Activated CD4-positive, alpha-beta T cell treated with anti-CD3 and anti-CD28 coated beads, Interleukin-2, amount 50 U/mL, for 24 hours (primary cell): ENCODE results near the gene RASGRF1.

Experiments used
- DNase-seq, 2 donors: peaks; one replicate each; pipeline ENCODE4 v3.0.0-alpha.2; 2020; ENCODE audit warnings: low read depth in 1 of 2, low spot score in 1 of 2

The RASGRF1 gene

GRCh38 chr15:78968114-78968513 is 122.5 kb downstream of the RASGRF1 start:
- DNase-seq: no peak

DNA sequence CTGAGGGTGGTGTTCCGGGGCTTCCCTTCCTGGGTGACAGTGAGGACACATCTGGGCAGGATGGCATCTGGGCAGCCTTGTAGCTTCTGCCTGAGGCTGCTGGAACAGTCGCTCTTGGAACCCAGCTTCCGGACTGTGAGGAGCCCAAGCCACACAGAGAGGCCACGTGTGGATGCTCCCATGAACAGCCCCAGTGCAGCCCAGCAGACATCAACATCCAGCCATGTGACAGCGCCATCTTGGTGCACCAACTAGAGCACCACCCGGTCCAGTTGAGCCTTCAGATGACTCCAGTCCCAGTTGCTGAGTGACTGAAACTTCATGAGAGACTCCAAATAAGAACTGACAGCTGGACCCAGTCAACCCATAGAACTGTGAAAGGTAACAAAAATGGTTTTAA is 130.3 kb downstream of the RASGRF1 start:
- DNase-seq: no peak

DNA sequence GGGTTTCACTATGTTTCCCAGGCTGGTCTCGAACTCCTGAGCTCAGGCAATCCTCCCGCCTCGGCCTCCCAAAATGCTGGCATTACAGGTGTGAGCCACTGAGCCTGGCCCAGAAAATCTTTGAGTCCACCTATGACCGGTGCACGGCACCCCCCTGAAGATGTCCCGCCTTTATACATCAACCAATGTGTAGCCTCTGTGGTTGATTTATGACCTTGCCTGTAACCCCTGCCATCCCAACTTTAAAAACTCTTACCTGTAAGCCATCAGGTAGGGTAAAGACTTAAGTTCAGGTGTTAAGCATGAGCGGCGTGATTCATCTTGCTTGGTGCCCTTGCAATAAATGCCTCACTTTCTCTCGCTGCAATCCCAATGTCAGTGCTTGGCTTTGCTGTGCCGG is 131.2 kb downstream of the RASGRF1 start:
- DNase-seq: no peak

DNA sequence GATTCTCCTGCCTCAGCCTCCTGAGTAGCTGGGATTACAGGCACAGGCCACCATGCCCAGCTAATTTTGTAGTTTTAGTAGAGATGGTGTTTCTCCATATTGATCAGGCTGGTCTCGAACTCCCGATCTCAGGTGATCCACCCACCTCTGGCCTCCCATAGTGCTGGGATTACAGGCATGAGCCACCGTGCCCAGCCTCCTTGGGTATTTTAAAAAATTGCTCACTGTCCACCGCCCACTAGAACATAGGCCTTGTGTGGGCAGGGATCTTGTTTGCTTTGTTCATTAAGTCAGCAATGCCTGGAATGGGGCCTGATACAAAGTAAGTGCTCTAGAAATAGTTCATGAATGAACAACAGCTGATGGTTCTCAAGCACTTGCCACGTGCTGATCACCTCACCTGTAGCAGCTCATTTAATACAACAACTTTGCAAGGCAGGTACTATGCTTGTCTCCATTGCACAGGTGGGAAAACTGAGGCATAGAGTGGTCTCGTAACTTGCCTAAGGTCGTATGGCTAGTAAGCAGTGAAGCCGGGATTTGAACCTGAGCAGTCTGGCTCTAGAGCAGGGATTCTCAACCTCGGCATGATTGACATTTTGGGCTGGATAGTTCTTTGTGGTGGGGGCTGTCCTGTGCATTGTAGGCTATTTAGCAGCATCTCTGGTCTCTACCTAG is 133.0 kb downstream of the RASGRF1 start:
- DNase-seq: no peak

- DNase-seq: no peak
Observed at GRCh38 chr15:78956937-78957336, 133.6 kb downstream of the RASGRF1 start.

DNA sequence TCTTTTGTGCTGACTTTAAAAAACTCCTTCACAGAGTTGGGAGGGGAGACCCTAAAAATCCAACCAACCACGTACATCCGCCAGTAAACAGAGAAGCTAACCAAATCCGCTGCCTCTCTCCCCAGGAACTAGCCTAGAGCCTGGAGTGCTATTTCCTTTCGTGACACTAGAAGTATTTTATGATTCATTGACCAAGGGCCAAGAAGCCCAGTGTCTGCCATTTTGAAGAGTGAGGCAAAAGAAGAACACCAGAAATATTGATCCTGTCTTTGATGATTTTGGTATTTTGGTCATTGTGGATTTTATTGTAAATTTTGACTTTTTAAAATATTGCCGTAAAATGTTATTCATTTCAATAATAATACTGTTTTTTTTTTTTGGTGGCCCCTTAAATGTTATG is 135.2 kb downstream of the RASGRF1 start:
- DNase-seq: no peak

GRCh38 chr15:78951841-78952238 is 138.7 kb downstream of the RASGRF1 start:
- DNase-seq: no peak

DNA sequence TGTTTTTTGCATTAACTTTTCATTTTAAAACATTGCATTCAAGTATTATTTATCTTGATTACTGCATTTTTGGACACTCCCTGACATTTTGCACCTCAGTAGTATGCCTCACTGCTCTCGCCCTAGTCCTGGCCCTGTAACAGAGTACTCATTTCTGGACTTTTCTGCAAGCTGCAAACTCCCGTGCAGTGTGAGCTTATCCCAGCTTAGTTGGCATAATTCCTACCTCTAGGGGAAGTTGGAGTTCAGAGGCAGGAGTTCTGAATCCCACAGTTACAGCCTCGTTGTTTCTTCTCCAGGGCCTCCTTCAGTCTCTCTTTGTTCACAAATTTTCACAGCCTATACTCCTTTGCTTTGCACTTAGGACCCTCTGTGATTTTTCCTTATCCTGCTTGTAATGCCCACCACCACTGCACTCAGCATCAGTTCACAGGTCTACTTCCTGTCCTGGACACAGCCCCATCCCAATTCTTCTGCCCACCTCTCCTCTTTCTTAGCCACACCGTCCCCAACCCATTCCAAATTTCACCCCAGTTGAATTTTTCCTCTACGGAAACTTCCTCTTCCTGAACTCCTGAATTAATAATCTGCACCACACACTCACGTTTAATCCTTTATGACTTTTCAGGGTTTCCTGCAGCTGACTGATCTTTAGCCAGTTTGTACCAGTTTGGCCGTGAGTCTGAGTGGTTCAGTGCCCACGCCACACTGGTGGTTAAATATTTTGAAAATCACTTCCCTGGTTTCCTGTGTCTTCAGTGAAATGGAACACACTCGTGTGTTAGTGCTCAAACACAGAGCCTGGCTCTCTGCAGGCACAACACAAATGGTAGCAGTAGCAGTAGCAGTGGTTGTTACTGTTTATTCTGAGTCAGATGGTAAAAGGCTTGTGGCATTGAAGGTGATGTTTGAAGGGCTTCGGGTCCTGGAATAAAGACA is 139.4 kb downstream of the RASGRF1 start:
- no peak for DNase-seq

GRCh38 chr15:78950343-78950742 is 140.2 kb downstream of the RASGRF1 start:
- DNase-seq: no peak

DNA sequence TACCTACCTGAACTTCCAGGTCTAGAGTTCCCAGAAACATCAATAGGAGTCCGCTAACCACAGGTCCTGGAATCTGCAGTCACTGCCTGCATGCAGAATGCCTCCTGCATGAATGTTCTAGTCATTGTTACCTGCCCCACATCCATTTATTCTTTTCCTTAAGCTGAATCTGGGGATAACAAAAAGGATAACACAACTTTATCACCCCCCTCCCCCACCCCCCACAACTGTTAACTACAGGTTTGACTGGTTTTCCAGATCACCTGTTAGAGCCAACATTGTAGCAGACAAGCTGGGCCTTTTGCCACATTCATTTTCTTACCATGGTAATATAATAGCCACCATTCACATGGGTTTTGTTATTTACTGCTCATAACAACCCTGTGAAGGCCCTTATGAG is 141.1 kb downstream of the RASGRF1 start:
- no peak for DNase-seq

- no peak for DNase-seq
Observed at GRCh38 chr15:78947506-78947905, 143.1 kb downstream of the RASGRF1 start.

- no peak for DNase-seq
Observed at GRCh38 chr15:78946493-78946892, 144.1 kb downstream of the RASGRF1 start.

GRCh38 chr15:78944669-78945407 is 145.7 kb downstream of the RASGRF1 start, which contains the start of gene CTSH:
CTSH (minus strand) TSS chr15:78945046; CDS start chr15:78944981, 65 bp downstream.
- peak; percentile 43 to 51 for DNase-seq

DNA sequence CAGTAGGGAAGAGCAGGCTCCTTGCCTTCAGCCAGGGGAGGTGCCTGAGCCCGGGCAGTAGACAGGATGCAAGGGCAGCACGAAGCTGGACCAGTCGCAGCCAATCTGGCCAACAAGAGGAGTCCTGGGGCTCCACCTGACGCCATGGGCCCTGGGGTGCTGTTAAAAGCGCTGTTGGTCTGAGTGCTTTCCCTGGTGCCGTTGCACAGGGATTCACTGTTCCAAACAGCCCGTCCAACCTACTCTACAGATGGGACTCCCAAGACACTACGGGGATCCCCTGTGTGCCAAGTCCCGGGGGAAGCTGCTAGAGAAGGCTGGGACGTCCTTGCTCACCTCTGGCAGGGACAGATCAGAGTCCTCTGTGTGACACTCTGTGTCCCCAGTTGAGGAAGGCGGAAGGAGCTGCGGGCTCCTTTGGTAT is 146.4 kb downstream of the RASGRF1 start:
- DNase-seq: no peak

DNA sequence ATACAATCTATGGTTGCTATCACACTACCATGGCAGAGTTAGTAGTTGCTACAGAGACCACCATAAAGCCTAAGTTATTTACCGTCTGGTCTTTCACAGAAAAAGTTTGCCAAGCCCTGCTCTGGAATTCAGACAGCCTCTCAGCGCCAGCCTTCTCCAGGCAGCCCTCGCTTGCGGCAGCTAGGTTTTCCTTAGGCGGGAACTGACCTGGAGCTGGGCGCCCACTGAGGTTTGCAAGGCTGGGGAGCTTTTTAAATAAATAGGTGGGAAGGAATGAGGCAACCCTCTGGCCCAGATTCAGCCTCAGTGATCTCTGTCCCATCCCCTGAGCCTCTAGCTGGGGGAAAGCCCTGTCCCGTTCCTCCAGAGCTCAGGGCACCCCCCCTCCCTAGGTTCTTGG is 146.9 kb downstream of the RASGRF1 start:
- no peak for DNase-seq

- DNase-seq: no peak
Observed at GRCh38 chr15:78942741-78943140, 147.8 kb downstream of the RASGRF1 start.

- no peak for DNase-seq
Observed at GRCh38 chr15:78938658-78939488, 151.7 kb downstream of the RASGRF1 start.

DNA sequence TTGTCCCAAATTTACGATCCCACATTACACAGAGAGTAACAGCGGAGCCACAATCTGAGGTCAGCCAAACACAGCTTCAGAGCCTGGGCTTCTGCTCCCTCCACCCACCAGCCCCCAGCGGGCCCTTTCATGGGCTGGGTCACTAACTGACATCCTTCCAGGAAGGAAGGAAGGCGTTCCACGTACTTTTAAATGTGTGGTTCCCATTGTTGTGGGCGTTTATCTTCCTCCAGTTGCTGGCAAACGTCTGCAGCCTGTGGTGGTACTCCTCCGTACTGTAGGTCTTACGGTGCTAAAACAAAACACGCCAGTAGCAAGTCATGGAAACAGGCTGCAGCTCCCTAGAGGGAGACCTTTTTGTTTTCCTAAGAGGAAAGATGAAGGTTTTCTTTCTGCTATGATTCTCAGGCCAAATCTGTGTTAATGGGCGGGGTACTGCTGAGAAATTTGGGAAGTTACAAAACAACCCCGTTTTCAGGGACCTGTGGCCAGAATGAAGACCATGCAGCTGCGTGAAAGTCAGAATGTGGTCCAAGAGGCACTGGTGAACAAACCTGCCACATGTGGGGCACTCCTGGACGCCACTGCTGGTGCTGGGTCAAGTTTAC is 153.3 kb downstream of the RASGRF1 start:
- no peak for DNase-seq

- no peak for DNase-seq
Observed at GRCh38 chr15:78934655-78935023, 155.9 kb downstream of the RASGRF1 start.
